HG03520 (cell line): ENCODE measurements around the gene SP1.
"Not testable (repeated sequence)": the region's sequence is repeated elsewhere in the genome, so short reads cannot be mapped to it uniquely, and the experiment has no call there.

Experiments used
- ATAC-seq: cut with Tn5 transposase; IDR thresholded peaks from one replicate; pipeline ENCODE4 v1.9.1; 2021; ENCODE audit warnings: mild to moderate bottlenecking, moderate library complexity; ENCODE audit not compliant: unreplicated experiment

The SP1 gene

GRCh38 chr12:53410951-53411350 is 31.0 kb downstream of the SP1 start:
- ATAC-seq, result no peak

- no peak for ATAC-seq
These were observed 33.7 kb downstream of the SP1 start for GRCh38 chr12:53413485-53414204.

DNA sequence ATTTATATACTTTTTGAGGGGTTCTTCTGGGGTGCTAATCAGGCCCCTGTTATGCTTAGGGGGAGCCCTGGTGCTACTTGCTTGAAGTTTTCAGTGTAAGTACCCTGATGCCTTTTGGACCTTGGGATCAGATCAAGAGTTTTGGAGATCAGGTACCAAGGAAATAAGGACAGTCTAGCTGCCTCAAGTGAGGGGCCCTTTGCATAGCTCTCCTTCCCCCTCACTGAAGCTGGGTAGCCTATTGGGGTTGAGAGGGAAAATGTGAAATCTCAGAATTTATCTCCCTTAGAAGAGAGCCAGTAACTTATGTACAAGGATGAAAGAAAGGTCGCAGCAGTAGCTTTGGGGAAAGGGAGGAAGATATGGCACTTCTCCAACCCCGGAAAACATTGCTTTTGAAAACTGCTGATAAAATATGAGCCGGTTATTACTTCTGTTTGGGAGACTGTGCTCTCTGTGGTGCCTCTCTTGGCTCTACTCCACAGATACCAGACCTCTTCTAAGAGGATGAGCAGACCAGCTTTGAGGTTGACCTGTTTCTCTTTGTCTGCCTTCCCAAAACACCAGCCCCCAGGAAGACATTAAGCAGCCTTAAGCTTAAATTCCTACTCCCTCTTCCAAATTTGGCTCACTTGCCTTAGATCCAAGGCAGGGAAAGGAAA is 34.9 kb downstream of the SP1 start:
- ATAC-seq, result no peak

DNA sequence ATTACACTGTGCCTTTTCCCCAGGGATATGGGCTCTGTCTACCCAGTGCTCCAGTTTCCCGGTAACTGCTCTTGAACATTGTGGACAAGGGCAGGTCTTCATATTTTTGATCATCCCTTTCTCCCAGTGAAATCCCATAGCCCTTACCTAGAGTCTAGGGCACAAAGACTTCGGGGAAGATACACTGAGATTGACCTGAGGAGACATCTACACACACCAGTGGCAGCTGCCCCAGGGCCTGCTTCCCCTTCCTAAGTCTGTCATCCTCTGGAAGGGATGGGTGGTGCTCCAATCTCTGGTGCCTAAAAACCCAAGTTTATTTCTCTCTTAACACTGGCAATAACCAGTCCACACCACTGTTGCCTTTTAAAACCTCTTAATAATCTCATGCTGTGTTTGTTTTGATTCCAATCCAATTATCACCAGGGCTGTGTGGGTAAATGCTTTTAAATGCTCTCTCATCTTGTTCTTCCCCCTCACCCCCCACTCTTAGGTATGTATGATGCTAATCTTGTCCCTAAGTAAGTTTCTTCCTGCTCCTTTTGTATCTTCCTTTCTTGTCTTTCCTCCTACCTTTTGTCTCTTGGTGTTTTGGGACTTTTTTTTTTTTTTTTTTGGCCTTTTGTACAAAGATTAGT is 35.9 kb downstream of the SP1 start:
- ATAC-seq, result not testable (repeated sequence)

GRCh38 chr12:53417291-53417816 is 37.4 kb downstream of the SP1 start:
- ATAC-seq, result not testable (repeated sequence)

DNA sequence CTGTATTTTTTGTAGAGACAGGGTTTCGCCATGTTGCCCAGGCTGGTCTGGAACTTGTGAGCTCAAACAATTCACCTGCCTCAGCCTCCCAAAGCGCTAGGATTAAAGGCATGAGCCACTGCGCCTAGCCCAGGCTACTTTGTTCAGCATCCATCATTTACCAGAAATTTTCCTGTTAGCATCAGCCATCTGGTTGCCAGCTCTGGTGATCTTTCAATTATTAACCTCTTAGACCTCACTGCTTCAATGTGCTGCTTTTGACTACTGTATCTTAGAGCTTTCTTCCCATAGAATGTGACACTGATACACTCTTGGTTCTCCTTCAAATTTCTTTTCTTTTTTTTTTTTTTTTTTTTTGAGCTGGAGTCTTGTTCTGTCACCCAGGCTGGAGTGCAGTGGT is 38.2 kb downstream of the SP1 start:
- no peak for ATAC-seq

- no peak for ATAC-seq
These were observed 39.8 kb downstream of the SP1 start for GRCh38 chr12:53419756-53420155.

DNA sequence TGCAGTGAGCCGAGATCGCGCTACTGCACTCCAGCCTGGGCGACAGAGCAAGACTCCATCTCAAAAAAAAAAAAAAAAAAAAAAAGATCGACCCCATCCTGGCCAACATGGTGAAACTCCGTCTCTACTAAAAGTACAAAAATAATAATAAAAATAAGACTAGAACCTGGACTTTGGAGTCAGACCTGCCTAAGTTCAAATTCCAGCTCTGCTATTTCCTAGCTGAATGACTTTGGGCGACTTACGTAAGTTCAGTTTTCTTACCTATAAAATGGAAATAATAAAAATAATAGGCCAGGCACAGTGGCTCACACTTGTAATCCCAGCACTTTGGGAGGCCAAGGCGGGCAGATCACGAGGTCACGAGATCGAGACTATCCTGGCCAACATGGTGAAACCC is 42.3 kb downstream of the SP1 start:
- not testable (repeated sequence) for ATAC-seq

DNA sequence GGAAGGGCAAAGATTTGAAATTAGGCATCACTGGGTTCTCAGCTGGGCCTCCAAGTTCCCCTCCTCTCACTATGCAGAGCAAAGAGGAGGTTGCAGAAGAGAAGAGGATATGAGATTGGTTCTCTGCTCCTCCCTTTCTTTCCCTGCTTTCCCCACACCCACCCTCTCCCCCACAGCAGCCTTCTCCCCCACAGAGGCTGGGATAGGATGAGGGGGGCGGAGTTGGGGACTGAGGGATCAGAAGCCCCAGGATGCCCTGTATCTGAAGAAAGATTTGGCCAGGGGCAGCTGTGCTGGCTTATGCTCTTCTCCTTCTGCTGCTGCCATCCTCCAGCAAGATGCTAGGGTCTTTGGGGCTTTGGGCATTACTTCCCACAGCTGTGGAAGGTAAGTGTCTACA is 43.6 kb downstream of the SP1 start, which contains the start of gene AMHR2:
TSS of gene AMHR2 (plus strand) at position 259 of the 400 bp plus-strand sequence. CDS start at position 339, 80 bp downstream.
- no peak for ATAC-seq

GRCh38 chr12:53424626-53425514 is 44.9 kb downstream of the SP1 start:
- ATAC-seq, result no peak

DNA sequence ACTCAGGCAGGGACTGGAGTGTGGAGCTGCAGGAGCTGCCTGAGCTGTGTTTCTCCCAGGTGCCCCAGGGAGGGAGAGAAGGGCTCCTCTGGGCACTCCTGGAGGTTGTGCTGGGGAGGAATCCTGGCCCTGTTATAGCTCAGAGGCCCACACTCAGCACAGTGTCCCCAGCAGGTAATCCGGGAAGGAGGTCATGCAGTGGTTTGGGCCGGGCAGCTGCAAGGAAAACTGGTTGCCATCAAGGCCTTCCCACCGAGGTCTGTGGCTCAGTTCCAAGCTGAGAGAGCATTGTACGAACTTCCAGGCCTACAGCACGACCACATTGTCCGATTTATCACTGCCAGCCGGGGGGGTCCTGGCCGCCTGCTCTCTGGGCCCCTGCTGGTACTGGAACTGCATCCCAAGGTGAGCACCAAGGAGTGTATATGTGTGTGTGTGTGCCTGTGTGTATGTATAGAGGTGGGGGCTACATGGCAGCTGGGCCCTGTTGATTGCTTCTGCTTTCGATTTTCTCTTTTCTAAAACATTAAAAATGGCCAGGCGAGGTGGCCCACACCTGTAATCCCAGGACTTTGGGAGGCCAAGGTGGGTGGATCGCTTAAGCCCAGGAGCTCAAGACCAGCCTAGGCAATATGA is 45.7 kb downstream of the SP1 start:
- ATAC-seq, result no peak

GRCh38 chr12:53427905-53428594 is 48.1 kb downstream of the SP1 start:
- no peak for ATAC-seq

DNA sequence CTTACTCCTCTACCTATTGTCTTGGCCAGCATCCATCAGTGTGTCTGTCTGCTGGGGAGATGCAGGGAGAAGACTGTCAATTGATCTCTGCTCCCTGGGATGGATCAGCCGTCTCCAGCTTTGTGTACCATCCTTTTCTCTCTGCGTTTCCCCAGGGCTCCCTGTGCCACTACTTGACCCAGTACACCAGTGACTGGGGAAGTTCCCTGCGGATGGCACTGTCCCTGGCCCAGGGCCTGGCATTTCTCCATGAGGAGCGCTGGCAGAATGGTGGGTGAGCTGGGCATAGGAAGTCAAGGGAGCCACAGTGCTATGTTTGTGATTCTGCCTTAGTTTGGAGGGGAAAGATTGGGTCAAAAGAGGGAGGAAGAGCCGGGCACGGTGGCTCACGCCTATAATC is 48.8 kb downstream of the SP1 start:
- no peak for ATAC-seq

- no peak for ATAC-seq
These were observed 50.1 kb downstream of the SP1 start for GRCh38 chr12:53430116-53430515.

- ATAC-seq, result no peak
These were observed 51.2 kb downstream of the SP1 start for GRCh38 chr12:53431187-53431586.

GRCh38 chr12:53435326-53435725 is 55.4 kb downstream of the SP1 start:
- ATAC-seq, result not testable (repeated sequence)

GRCh38 chr12:53439582-53439981 is 59.6 kb downstream of the SP1 start:
- ATAC-seq, result not testable (repeated sequence)

DNA sequence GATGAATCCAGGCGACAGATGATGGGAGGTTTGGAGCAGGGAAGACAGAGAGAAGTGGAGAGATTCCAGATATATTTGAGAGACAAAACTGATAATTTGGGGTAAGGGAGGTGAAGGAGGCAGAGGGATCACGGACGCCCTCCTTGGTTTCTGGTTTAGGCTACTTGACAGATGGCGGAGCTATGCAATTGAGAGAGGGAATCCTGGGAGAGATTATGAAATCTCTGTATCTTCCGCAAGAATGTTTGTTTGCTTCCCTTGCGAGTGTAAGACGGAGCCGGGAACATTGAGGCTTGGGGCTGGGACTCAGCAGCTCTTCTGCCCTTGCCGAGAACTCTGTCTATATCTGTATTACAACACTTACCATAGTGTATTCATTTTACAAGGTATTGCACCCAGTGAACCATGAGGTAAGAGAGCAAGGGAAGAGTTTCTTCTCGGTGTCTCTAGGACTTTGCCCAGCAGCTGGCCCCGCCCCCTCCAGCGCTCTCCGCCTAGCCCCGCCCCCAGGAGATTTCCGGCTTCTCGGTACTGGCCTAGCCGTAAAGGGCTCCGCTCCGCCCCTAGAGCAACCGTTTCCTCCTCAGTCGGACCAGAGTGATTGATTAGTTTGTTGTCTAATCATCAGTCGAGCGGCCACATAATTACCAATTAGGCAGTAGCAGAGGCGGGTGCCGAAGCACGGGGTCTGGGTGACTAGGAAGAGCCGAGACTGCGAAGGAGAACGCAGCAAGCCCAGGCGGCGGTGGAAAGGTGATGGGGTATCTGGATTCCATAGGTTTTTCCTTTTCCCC is 61.3 kb downstream of the SP1 start, which contains the start of gene PRR13:
TSS of gene PRR13 (plus strand) at position 695 of the 794 bp plus-strand sequence. CDS start 981 bp downstream, outside the sequence.
- peak; percentile 98 for ATAC-seq

DNA sequence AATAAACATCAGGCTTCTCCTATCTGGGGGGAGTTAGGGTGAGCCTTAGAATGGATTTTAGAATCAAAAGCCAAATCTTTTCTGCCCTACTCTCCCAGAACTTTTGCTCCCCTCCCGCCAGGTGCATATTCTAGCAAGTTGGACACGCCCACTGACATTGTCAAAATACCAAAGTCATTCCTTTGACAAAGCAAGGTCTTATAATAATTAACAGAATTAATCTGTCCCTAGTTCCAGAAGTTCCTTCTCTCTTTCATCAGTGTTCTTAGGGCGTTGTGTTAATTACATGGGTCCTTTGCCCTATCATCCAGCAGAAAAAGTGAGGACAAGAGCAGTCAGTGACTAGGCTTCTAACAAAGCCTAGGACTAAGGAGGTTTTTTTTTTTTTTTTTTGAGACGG is 64.0 kb downstream of the SP1 start:
- ATAC-seq, result no peak
